H1 (cell line): ENCODE results near the gene MFRP. TPM values are rescaled to one million over a fixed set of nuclear protein-coding genes. Genes with fewer than 3 reads are reported as not detected.

ENCODE experiments used
- CTCF ChIA-PET: fragments of 300-600 bp; sonication (Branson Sonifier 250); formaldehyde crosslinking; loops from one replicate; lab custom pipeline; 2021; ENCODE audit not compliant: partially characterized antibody; lab: Charles Lee
- POLR2A ChIA-PET: fragments of 300-600 bp; sonication (Branson Sonifier 250); formaldehyde crosslinking; loops from one replicate; lab custom pipeline; 2021; ENCODE audit warnings: inconsistent platforms; ENCODE audit not compliant: partially characterized antibody; lab: Charles Lee
- DNase-seq, 2 experiments: peaks; one replicate each; pipeline versions ENCODE4 v3.0.0 to v3.0.0-alpha.2; 2010 to 2022; ENCODE audit warnings: low spot score in 2 of 2, low read depth in 1 of 2, mixed read lengths in 1 of 2
- FAIRE-seq: peaks from 2 replicates; lab custom pipeline; 2011; peaks lifted over from hg19 to GRCh38; lab: Jason Lieb, UNC
- H2AFZ ChIP-seq: 2 replicates; pipeline ENCODE4 v1.8.1; 2012; ENCODE audit warnings: low read length, inconsistent platforms
- H2AK5ac ChIP-seq: 2 replicates; pipeline ENCODE4 v1.6.1; 2013; ENCODE audit warnings: low read depth, low read length
- H2BK120ac ChIP-seq: replicated peaks from 2 replicates; pipeline ENCODE3; 2013; ENCODE audit warnings: low read depth, low read length, inconsistent platforms
- H2BK12ac ChIP-seq: 2 replicates; pipeline ENCODE4 v1.6.1; 2013; ENCODE audit warnings: low read depth, low read length
- H2BK15ac ChIP-seq: 2 replicates; pipeline ENCODE4 v1.6.1; 2013; ENCODE audit warnings: low read length
- H2BK20ac ChIP-seq: 2 replicates; pipeline ENCODE4 v1.6.1; 2013; ENCODE audit warnings: low read length
- H2BK5ac ChIP-seq: 2 replicates; pipeline ENCODE4 v1.6.1; 2013; ENCODE audit warnings: low read depth, low read length
- H3K14ac ChIP-seq: 2 replicates; pipeline ENCODE4 v1.6.1; 2013; ENCODE audit warnings: inconsistent platforms; ENCODE audit not compliant: insufficient read length
- H3K18ac ChIP-seq: 2 replicates; pipeline ENCODE4 v1.6.1; 2013; ENCODE audit warnings: low read length; ENCODE audit errors: extremely low read depth
- H3K23ac ChIP-seq: 2 replicates; pipeline ENCODE4 v1.6.1; 2013; ENCODE audit warnings: inconsistent platforms; ENCODE audit not compliant: insufficient read length
- H3K23me2 ChIP-seq: 2 replicates; pipeline ENCODE4 v1.6.1; 2013; ENCODE audit warnings: low read depth, low read length
- H3K27ac ChIP-seq: 2 replicates; pipeline ENCODE4 v1.6.1; 2011; ENCODE audit warnings: low read depth, low read length, inconsistent platforms
- H3K27me3 ChIP-seq, 4 experiments: replicated peaks in 1 of 4; 1 replicate in 1 of 4; 2 replicates in 3 of 4; pipeline versions ENCODE4 v1.6.1 to v1.8.1; 2011 to 2013; ENCODE audit warnings: low read length in 3 of 4, mild to moderate bottlenecking in 3 of 4, inconsistent platforms in 2 of 4, mixed read lengths in 2 of 4, moderate library complexity in 1 of 4; ENCODE audit not compliant: control insufficient read depth in 3 of 4, insufficient read depth in 3 of 4; ENCODE audit errors: extremely low read depth in 1 of 4
- H3K36me3 ChIP-seq, 4 experiments: 2 replicates each; pipeline versions ENCODE4 v1.6.1 to v1.8.1; 2011 to 2013; ENCODE audit warnings: mild to moderate bottlenecking in 4 of 4, low read length in 3 of 4, moderate library complexity in 2 of 4, control low read depth in 1 of 4, inconsistent platforms in 1 of 4; ENCODE audit not compliant: insufficient read depth in 4 of 4, control insufficient read depth in 2 of 4
- H3K4ac ChIP-seq: replicated peaks from 2 replicates; pipeline ENCODE3; 2013; ENCODE audit warnings: low read length, low read depth, mixed read lengths, inconsistent platforms; ENCODE audit not compliant: insufficient read length
- H3K4me1 ChIP-seq, 4 experiments: replicated peaks in 1 of 4; 1 replicate in 1 of 4; 2 replicates in 3 of 4; pipeline versions ENCODE4 v1.6.1 to v1.8.1; 2011 to 2013; ENCODE audit warnings: low read length in 3 of 4, inconsistent platforms in 2 of 4, mixed read lengths in 1 of 4; ENCODE audit not compliant: insufficient read depth in 4 of 4, control insufficient read depth in 3 of 4
- H3K4me2 ChIP-seq, 2 experiments: 2 replicates each; pipeline versions ENCODE4 v1.6.1 to v1.8.1; 2011 to 2013; ENCODE audit warnings: low read depth in 2 of 2, low read length in 2 of 2, control low read depth in 1 of 2, inconsistent platforms in 1 of 2, mild to moderate bottlenecking in 1 of 2; ENCODE audit not compliant: insufficient read depth in 1 of 2
- H3K4me3 ChIP-seq, 4 experiments: fragments of 200-600, 300-600 bp in 1 of 4; sonication (generic), shearing (Covaris generic), sonication (Bioruptor Twin) in 1 of 4; 2 replicates each; pipeline versions ENCODE4 v1.5.1 to v1.8.1; 2011 to 2016; ENCODE audit warnings: low read length in 4 of 4, low read depth in 3 of 4, control low read depth in 2 of 4, inconsistent platforms in 2 of 4, mild to moderate bottlenecking in 2 of 4, mixed read lengths in 1 of 4, moderate library complexity in 1 of 4; ENCODE audit not compliant: insufficient read depth in 2 of 4; ENCODE audit errors: extremely low read depth in 1 of 4
- H3K56ac ChIP-seq: replicated peaks from 2 replicates; pipeline ENCODE3; 2013; ENCODE audit warnings: low read depth, mild to moderate bottlenecking, mixed read lengths, low read length, inconsistent platforms; ENCODE audit not compliant: insufficient read length
- H3K79me1 ChIP-seq: 2 replicates; pipeline ENCODE4 v1.6.1; 2013; ENCODE audit warnings: low read depth, low read length, control low read depth
- H3K79me2 ChIP-seq, 2 experiments: 2 replicates each; pipeline versions ENCODE4 v1.6.1 to v1.8.1; 2012 to 2013; ENCODE audit warnings: low read length in 2 of 2, mild to moderate bottlenecking in 2 of 2, inconsistent platforms in 1 of 2; ENCODE audit not compliant: insufficient read depth in 2 of 2, control insufficient read depth in 1 of 2
- H3K9ac ChIP-seq, 4 experiments: replicated peaks in 1 of 4; 1 replicate in 1 of 4; 2 replicates in 3 of 4; pipeline versions ENCODE4 v1.6.1 to v1.8.1; 2011 to 2013; ENCODE audit warnings: low read depth in 3 of 4, low read length in 3 of 4, control low read depth in 2 of 4, mild to moderate bottlenecking in 2 of 4, moderate library complexity in 2 of 4, inconsistent platforms in 1 of 4; ENCODE audit errors: extremely low read depth in 1 of 4
- H3K9me3 ChIP-seq, 2 experiments: 2 replicates each; pipeline versions ENCODE4 v1.6.1 to v1.8.1; 2012 to 2013; ENCODE audit warnings: mild to moderate bottlenecking in 2 of 2, moderate library complexity in 2 of 2, control low read depth in 1 of 2, inconsistent platforms in 1 of 2, low read depth in 1 of 2, low read length in 1 of 2, mixed read lengths in 1 of 2; ENCODE audit not compliant: insufficient read depth in 2 of 2
- H4K20me1 ChIP-seq, 2 experiments: replicated peaks in 1 of 2; 2 replicates each; pipeline versions ENCODE3 to v1.8.1; 2011 to 2013; ENCODE audit warnings: inconsistent platforms in 2 of 2, low read length in 2 of 2, mild to moderate bottlenecking in 1 of 2; ENCODE audit not compliant: insufficient read depth in 2 of 2, control insufficient read depth in 1 of 2
- H4K5ac ChIP-seq: 2 replicates; pipeline ENCODE4 v1.6.1; 2013; ENCODE audit warnings: low read length, low read depth, mixed read lengths, inconsistent platforms; ENCODE audit not compliant: insufficient read length
- H4K8ac ChIP-seq: 2 replicates; pipeline ENCODE4 v1.8.0; 2013; ENCODE audit warnings: mild to moderate bottlenecking, moderate library complexity, low read length, inconsistent platforms; ENCODE audit not compliant: insufficient read depth; ENCODE audit errors: extremely low read depth
- H4K91ac ChIP-seq: replicated peaks from 2 replicates; pipeline ENCODE3; 2013; ENCODE audit warnings: low read length, mixed read lengths, inconsistent platforms; ENCODE audit not compliant: insufficient read length
- ASH2L ChIP-seq: fragments of 200-600, 300-600 bp; sonication (generic); IDR thresholded peaks from one replicate; pipeline ENCODE4 v1.7.1; 2017; ENCODE audit warnings: low read length
- CBX8 ChIP-seq: fragments of 300-800, 300-1000 bp; sonication (generic); IDR thresholded peaks from 2 replicates; pipeline ENCODE4 v1.7.1; 2016; ENCODE audit warnings: low read depth, low read length, borderline replicate concordance
- TEAD4 ChIP-seq: IDR thresholded peaks from 2 replicates; pipeline ENCODE4 v1.6.1; 2012; ENCODE audit warnings: low read depth, low read length, inconsistent platforms, mixed read lengths
- WGBS, 2 experiments: shearing (Covaris generic) in 1 of 2; methylation state at CpG; one replicate each; pipeline versions ENCODE4 v1.1.6 to v1.1.7; 2013 to 2015; ENCODE audit warnings: low lambda C conversion rate in 2 of 2, mixed read lengths in 2 of 2, inconsistent platforms in 1 of 2, low coverage in 1 of 2, missing lambda C conversion rate in 1 of 2; ENCODE audit not compliant: insufficient replicate concordance in 2 of 2, insufficient coverage in 1 of 2, insufficient read length in 1 of 2; ENCODE audit errors: extremely low coverage in 1 of 2, missing lambda C conversion rate in 1 of 2; 5-methylcytosine and 5-hydroxymethylcytosine counted together
- polyA plus RNA-seq, 7 experiments: library from polyadenylated mRNA; depleted of rRNA in 3 of 7; stranded (reverse) in 5 of 7; unstranded in 2 of 7; fragments of >200 nt in 5 of 7; fragments of 200-250 nt in 2 of 7; gene quantifications; 1 replicate in 5 of 7; 2 replicates in 1 of 7; 4 replicates in 1 of 7; pipeline versions ENCODE4 v1.2.1 to v1.2.3, GENCODE V29; 2011 to 2013; ENCODE audit warnings: missing spikeins in 2 of 7, mixed read lengths in 2 of 7
- total RNA-seq: library from RNA; stranded (reverse); fragmentation: NEBNext Ultra II Directional; extraction: Animal tissue kit (Norgen Biotek cat#: 25700); gene quantifications from 2 replicates; pipeline ENCODE4 v1.2.1, GENCODE V29; 2021

MFRP gene
- total and polyA plus RNA-seq, 2 of the 8 experiments (the other 6 are each of a cell fraction or from before 2014, with no cell fraction given) = 0.02 TPM; not detected in 1

DNA sequence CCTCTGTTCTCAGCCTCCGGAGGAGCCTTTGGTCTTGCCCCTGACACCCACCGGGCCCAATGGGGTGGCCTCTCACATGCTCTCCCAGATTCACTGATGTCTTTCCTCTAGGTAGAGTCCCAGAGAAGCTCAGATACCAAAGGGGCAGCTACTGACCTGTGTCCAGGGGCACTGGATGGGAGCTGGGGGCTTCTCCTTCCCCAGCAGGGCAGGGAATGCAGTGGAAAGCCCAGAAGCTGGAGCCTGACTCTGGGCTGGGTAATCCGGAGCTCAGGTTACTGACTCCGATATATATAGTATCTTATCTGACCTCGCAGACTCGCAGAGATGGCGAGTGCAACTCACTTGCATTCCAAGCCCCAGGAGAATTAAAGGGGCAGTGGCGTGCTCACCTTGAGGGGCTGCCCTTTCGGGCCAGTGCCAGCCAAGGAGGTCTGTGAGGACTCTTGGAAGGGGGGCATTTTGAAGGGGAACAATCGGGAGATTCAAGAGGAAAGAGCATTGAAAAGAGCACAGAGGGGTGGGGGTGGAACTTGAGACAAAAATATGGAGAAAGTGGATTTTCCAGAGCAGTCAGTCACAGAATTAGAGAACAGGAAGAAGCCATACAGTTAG lies 32.5 kb upstream of the MFRP start:
- Histone ChIP-seq H4K5ac (peak overlapping the region; percentile 25), H3K4me1 (peaks cover 9 to 56% (median 43%) of the 10 kb centered on the region in 4 experiments), H3K36me3 (no peaks in the 10 kb centered on the region), H3K23ac (no peak overlapping the region), H3K4me2 (peak overlapping the region; percentile 39 to 45; a peak in 2 of 4 replicates), H3K9me3 (no peaks in the 10 kb centered on the region), H3K18ac (no peak overlapping the region; the same call in 1 of the 2 replicates), H3K27me3 (peaks cover 0 to 12% (median 10%) of the 10 kb centered on the region in 4 experiments; a peak in 6 of 7 replicates), H2AFZ (no peak overlapping the region), H3K14ac (no peak overlapping the region), H2BK5ac (no peak overlapping the region), H2BK120ac (peak overlapping the region; percentile 38), H2BK15ac (no peak overlapping the region), H2BK20ac (0 out of 2 replicates have a peak overlapping the region, but pooled peaks have one; percentile 80), H3K4ac (no peak overlapping the region), H3K9ac (no peak overlapping the region), H3K79me2 (no peaks in the 10 kb centered on the region), H4K8ac (no peak overlapping the region), H3K23me2 (peaks cover 21% of the 10 kb centered on the region), H3K4me3 (peak overlapping the region in 3 of 4 experiments; percentile 5 to 33 (median 15); a peak in 3 of 8 replicates), H3K56ac (no peak overlapping the region), H2AK5ac (no peak overlapping the region), H2BK12ac (peak overlapping the region; percentile 50; the same call in 1 of the 2 replicates), H3K79me1 (no peaks in the 10 kb centered on the region), H4K20me1 (no peaks in the 10 kb centered on the region), H4K91ac (no peak overlapping the region), H3K27ac (no peak overlapping the region)
- TF ChIP-seq TEAD4 (peak; percentile 64), ASH2L (peak; percentile 3), CBX8 (no peak)
- CTCF ChIA-PET = interaction anchor here (0.8 to 26.3 kb wide), 13 partner anchors 11 to 729 kb away, joined by 3 to 474 read pairs (median 3); partner anchors contain the start of genes C1QTNF5 and MFRP
- POLR2A ChIA-PET = interaction anchor here (0.8 to 1.6 kb wide), 3 partner anchors 17 to 41 kb away, joined by 4 to 6 read pairs (median 5); no protein-coding TSS in a partner anchor
- peak in 1 of 2 experiments; percentile 57 for DNase-seq
- 56% methylated on average over 10 of the region's 10 CpGs; no CpG with 5 or more reads in 1 of the 2 experiments for WGBS, 2 experiments
- no peak for FAIRE-seq
